SH-SY5Y (cell line): Measurements from ENCODE around the gene TMC7.

ENCODE experiments used
- GATA2 ChIP-seq: IDR thresholded peaks from 2 replicates; pipeline ENCODE4 v1.6.1; 2011; ENCODE audit warnings: mild to moderate bottlenecking, low read depth, low read length
- GATA3 ChIP-seq: IDR thresholded peaks from 2 replicates; pipeline ENCODE4 v1.6.1; 2011; ENCODE audit warnings: low read depth, mild to moderate bottlenecking, low read length, moderate library complexity

GRCh38 chr16:19001788-19002187 lies 18.1 kb downstream of the TMC7 start:
- TF ChIP-seq GATA2, result no peak
- TF ChIP-seq GATA3, result no peak
